Amygdala (tissue), 56 donors: ENCODE results near the gene CGA.
A peak's percentile ranks its signal among the peaks of the same experiment; 100 is the strongest.

Experiments used
- DNase-seq, 56 donors: peaks; one replicate each; lab custom pipeline; 2025; lab: John Stamatoyannopoulos, UW

The CGA gene

GRCh38 chr6:87092435-87092834 lies 2.5 kb downstream of the CGA start:
- DNase-seq = no peak

DNA sequence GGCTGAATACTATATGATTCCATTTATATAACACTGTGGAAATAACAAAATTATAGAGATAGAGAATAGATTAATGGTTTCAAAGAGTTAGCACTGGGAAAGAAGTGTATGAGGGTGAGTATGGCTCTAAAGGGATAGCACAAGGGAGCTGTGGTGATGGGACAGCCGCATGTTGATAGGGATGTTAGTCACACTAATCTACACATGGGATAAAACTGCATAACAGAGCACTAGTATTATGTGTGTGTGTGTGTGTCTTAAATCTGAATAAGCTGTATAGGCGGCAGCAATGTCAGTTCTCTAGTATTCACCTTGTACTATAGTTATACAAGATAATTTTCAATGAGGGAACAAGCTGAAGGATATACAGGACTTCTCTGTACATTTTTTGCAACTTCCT lies 5.8 kb downstream of the CGA start:
- DNase-seq = no peak

DNA sequence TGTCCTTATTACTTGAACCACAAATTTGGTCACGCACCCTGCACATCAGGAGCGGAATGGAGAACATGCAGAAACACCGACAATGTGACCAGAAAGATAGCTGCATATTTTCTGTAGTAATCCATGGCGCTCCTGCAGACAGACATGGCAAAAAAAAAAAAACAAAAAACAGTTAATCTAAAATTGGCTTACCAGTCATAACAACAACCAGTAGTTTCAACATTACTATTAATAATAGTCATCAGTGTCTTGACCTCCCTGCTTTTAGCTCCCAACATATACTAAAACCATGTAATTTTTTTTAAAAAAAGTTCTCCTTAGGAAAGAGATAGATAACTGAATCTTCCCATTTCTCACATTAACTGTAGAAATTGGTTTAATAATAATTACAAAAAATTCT lies 6.8 kb downstream of the CGA start:
- no peak for DNase-seq

DNA sequence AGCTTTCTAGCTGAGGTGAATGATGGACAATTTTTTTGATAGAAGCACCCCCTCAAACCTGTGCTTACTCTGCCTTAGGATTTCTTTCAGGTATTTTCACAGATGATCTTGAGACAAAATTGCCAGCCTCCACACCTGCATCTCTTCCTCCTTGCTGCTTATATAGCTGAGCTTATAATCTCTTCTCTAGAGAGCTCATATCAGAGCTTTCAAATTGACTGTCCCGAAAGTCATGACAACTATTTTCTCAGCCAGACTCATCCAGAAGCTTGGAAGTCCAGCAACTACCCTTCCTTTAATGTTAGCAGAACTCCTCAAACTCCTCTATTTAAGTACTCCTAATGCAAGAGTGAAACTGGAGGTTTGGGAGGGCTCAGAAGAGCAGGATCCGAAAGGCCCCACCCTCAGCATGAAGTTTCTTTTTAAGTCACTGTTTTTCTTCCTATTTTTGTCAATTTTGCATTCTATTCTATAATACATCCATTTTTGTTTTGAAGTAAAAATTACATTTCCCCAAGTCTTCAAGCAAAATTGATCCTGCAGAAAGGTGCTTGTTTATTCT lies 12.7 kb downstream of the CGA start:
- DNase-seq = no peak

- DNase-seq = peak in 45 of 56 donors; percentile 3 to 80 (median 35)
Measured at GRCh38 chr6:87078983-87079616, 15.8 kb downstream of the CGA start.

DNA sequence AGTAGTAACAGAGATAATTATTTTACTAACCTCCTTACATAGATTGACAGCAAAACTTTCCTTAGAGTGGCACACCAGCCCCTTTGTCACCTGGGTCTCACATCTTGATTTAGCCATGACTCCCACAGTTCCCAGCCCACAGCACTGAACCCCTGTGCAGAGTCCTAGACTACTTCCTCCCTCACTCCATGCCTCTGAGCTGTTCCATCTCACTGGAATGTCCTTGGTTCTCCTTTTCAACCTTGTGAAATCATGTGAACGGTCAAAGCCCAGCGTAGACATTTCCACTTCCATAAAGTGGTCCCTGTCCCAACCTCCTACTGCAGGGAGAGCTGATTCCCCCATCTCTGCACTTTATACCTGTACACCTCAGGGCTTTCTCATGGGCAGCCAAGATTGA lies 19.7 kb downstream of the CGA start:
- DNase-seq = no peak

- peak in 14 of 56 donors; percentile 0 to 21 (median 4) for DNase-seq
Measured at GRCh38 chr6:87074101-87074621, 20.7 kb downstream of the CGA start.

- no peak for DNase-seq
Measured at GRCh38 chr6:87071683-87072082, 23.2 kb downstream of the CGA start.

GRCh38 chr6:87070741-87071140 lies 24.2 kb downstream of the CGA start:
- no peak for DNase-seq

DNA sequence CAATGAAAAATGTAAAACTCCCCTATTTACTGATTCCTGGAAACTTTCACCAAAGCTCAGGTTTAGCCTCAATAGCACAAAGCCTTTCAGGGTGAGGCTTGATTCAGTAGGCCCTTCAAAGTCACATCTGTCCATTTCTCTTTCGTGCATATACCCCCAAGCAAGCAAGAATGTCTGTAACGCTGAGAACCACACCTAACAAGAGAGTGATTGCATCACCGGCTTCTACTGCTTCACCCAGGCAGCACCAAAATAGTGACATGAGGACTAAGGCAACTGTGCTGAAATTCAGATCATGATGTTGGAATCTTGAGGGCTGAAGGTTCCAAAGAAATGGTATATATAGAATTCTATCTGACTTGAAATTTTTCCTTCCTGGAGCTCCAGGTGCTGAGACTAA lies 26.1 kb downstream of the CGA start:
- no peak for DNase-seq

DNA sequence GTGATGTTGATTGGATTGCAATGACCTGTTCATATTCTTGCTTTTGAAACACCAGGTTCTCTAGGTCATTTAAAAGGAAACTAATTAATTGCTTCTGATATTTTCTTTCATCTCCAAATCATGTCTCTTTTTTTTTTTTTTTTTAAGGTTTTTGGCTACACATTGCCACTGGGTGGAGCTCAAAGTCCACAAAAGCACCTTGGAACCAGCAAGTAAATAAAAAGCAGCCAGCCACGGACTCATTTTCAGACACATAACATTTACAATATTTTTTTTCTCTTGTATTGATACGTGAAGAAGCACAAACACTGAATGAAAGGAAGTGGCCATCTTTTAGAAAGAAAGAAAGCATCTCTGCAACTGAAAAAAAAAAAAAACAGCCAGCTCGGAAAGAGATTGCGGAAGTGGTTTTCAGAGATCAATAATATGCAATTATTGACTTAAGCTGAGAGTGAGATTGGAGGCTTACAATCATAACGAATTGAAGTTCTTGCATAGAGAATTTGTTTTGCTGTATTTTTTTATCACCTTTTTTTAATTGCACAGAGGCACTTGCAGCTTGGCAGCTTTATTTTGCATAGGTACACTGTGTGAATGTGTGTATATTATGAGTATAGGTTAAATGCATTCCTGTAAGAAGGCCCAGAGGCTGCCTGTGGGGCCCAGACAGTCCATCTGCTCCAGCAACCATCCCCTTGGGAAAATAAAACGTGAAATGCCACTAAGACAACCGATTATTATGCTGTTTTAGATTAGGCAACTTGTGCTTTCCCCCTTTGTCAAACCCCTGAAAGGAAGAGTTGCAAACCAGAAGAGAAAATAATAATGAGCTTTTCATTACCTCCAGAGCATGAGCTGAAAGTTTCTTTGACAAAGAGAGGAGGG lies 28.2 kb downstream of the CGA start:
- peak in 18 of 56 donors; percentile 1 to 49 (median 12) for DNase-seq

GRCh38 chr6:87065117-87065516 lies 29.8 kb downstream of the CGA start:
- no peak for DNase-seq

GRCh38 chr6:87059943-87060342 lies 35.0 kb downstream of the CGA start:
- DNase-seq = no peak

DNA sequence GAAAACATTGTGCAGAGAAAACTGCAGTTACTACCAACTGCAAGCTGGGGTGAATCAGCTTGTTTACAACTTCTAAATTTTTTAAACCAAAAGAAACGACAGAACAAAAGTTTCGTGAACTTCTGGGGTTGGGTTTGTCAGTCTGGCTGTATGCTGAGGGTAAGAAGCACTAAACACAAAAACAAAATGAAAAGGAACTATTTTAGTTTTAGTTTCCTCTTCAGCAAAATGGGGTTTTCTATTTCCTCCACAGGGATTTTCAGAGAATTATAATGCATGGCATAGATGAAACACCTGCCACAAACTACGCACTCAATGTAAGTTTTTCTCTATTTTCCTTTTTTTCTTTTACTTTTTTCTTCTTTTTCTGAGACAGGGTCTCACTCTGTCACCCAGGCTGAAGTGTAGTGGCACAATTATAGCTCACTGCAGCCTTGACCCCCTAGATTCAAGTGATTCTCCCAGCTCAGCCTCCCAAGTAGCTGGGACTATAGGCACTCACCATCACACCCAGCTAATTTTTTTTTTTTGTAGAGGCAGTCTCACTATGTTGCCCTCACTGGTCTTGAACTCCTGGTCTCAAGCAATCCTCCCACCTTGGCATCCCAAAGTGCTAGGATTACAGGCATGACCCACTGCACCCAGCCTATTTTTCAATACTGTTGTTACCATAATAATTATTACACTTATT lies 40.6 kb downstream of the CGA start:
- no peak for DNase-seq

DNA sequence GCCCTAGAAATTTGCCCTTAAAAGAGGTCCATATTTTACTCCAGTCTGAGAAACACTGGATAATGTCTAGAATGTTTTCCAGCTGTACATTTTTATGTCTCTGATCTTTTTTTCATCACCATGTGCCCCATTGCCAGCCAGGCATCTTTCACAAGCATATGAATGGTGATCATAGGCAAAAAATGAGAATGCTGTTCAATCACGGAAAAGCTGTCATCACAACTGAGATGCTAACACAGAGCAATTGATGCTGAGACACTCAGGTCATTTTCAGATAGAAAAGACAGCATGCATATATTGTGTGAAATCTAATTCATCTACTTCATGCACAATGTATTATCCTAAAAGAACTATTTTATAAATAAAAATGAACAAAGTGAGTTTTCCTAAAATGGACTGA lies 41.6 kb downstream of the CGA start:
- DNase-seq = no peak

GRCh38 chr6:87049779-87050178 lies 45.1 kb downstream of the CGA start:
- no peak for DNase-seq

DNA sequence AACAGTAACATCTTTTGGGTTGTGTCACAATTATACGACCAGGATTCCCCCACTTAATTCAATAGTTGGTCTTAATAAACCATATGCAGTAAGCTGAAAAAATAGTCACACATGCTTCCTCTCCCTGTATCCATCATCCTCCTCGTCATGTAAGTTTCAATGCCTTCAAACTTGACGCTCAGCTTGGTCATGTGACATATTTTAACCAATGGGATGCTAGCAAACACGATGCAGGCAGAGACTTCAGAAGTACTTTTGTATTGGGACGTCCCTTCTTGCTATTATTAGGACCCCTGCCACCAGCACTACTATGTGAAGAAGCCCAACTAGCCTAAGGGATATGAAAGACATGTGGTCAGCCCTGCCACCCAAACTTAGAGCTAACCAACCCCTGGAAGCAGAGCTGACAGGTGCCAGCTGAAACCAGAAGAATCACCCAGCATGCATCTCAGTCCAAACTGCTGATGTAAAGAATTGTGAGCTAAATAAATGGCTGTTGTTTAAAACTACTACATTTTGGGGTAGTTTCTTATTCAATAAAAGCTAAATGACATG lies 49.3 kb downstream of the CGA start:
- no peak for DNase-seq

DNA sequence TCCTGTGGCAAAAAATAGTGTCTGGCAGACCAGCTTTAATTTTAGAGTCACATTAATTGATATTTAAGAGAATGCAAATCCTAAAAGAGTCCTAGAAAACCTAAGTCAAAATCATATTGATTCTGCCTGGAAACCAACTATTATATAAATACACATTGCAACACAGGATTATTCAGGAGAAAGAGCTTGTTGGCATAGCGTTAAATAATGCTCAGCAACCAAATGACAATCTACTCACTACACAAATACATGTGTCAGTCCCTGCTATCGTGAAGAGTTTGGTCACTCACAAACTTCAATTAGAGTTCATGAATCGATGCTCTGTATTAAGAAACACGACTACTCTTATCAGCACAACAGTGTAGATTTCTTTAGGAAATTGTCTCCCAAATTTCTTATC lies 54.2 kb downstream of the CGA start:
- no peak for DNase-seq
